Measurements from ENCODE around the gene METTL14.
A peak's percentile ranks its signal among the peaks of the same experiment; 100 is the strongest.

Gene METTL14

DNA sequence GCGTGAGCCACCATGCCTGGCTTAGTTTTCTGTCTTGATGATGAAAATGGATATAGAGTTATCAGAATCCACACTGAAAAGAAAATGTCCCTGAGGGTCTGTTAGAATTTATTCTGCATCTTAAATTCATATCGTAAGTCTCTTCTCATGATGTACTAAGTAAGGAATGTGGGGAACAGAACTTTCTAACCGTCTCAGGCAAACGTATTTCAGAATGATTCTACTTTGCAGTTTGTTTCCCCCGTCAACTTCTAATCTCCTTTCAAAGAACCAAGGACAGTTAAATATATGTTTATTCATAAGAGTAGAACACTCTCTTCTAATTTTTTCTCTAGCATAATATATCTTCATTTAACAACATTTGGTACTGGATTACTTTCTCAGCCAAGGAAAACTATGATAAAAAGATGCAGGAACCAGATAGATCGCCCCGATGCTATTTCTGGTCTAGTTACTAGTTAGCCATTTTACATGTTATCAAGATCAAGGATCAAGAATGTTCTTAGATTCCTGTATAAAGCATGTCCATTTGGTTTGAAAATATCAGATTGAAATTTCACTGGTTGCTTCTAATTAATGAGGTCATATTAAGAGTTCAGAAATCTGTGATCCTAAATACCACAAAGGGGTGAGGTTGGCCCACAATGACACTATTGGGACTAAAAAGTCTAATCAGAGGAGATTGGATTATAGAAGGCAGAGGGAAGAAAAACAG, 49.5 kb downstream of the METTL14 start:
- DNase-seq, result no peak

DNA sequence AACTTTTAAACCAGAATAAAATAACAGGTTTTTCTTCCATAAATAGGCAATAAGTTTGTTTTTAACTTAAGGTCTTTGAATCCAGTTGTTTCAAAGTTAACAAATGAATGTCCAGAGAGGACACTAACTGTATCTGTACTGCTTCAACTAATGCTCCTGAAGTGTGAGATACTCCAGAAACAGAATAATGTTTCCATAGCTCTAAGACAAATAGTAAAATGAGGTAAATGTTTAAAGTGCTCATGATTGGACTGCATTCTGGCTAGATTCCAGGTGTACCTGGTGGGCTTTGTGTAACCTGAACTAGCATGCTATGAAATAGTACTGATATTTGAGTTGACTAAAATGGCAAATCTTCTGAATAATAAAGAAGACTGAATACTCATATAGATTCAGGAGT, 51.7 kb downstream of the METTL14 start:
- no peak for DNase-seq

DNA sequence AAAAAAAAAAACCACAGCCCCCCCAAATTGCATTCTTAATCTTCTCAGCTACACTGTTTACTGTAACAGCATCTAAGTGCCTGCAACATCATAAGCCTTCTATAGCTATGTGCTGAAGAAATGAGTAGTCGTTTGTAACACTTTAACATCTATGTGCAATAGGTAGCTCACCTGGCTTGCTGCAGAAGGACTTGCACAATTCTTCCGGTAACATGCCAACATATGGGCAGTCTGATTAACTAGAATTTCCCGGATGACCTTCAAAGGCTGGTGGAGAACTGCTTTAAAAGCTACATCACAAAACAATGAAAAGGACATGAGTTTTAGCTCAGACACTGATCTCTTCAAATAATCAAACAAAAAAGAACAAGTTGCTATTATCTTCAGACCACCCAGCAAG, 52.9 kb downstream of the METTL14 start:
- no peak for DNase-seq

DNA sequence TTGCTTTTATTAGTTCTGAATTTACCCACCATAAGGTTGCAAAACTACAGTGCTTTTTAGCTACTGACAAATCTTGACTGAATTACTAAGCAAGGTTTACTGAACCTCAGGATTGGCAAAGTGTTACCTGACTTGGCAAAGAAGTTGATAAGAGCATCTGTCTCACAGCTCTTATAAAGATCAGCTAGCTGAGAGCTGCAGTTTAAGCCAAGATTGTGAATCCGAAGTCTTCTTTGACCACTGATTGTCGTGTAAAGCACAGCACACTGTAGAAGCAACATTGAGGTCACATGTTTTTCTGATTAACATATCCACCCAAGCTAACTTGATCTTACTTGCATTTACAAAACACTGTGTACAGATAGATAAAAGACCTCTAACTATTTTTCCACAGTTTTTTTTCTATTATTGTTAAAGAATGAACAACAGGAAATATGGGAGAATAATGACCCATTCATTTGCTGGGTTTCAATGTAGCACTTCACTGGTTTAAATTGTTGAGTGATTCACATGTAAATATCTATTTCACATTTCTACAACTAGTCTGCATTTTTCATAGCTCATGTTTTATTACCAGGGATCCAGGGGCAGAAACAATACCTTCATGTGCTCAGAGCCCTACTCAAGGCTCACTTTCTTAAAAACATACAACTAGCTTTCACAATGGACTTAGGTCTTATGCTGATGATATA, 54.0 kb downstream of the METTL14 start:
- DNase-seq, result no peak

DNA sequence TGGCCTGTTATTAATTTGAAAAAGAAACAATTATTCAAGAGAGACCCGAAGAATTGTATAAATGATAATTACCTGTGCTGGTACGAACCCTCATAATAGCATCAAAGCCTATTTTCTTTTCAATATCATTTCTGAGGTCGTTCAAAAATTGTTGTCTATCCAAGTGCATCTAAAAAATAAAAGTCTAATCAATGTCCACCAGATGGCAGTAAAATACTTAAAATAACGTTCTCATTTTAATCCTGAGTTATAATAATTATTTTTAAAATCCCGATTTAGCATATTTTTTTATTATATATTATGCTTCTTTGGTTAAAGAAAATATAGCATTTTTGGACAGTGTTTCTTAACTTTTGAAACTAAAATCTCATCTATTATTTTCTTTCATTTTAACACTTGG, 55.7 kb downstream of the METTL14 start:
- DNase-seq, result peak; percentile 24

DNA sequence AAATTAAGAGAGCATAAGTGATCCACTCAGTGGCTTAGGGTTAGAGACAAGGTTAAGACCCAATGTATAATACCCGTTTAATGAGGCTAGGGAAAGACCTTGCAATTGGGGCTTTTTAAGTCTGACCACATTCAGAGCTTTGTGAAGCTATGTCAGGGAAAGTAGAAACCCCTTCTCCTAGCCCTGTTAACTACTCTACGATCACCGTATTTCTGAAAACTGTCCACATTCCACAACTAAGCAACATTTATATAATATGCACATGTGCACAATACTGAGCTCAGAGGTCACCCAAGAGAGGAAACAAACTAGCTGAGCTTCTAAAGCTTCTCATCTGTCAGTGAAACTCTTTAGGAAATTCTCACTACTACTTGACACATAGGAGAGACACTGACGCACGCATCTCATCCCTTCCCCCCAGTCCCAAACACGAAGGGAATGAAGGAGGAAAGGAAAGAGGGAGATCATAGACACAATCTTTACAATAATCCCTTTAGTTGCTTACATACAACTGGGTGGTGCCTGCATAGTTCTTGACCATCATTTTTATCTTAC, 56.2 kb downstream of the METTL14 start:
- DNase-seq, result peak; percentile 12

DNA sequence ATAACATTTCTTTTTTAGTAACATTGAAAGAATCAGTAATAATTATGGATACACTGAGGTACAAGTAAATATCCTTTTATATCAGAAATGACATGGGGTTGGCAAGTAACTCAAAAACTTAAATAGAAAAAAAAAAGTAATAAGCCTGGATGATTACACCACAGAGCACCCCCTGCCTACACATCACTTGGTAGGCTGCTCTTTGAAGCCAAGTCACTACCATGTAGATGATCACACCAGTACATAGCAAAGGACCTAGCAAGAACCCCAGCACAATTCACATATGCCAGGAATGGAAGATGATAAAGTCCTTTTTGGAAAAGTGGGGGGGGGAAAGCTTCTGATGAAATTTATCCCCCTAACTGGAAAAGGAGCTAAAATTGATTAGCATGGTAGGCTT, 56.9 kb downstream of the METTL14 start:
- no peak for DNase-seq

DNA sequence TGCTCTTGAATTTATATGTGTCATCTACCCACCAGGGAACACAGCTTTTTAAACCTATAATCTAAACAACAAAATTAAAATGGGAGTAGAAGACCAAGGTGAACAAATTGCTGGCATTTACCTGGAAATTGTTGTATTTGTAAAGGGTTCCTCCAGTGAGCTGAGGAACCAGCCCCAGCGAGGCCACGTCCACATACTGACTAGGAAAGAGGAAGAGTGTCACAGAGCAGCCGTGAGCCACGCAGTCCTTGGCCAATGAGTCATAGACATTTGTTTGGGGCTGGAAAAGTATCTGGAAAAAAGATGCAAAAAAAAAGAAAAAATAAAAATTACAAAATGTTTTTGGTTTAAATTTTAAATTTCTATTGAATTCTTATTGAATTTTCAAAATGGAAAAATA, 58.7 kb downstream of the METTL14 start:
- no peak for DNase-seq

DNA sequence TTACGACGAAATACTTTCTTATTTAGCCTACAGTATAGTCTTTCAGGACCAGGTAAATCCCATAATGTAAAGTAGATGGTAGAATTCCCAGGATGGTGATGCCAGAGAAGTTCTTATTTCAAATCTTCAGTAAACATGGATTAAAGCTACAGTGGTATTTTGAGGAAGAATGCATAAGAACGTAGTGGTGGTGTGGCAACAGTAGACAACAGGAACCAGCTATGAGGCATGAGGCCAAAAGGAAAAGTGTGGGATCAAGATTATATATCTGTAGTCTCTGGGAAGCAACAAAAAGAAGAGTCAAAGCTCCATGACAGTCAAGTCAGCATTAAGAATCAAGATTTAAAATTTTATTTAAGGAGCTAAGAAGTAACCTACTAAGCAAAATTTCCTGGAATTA, 60.2 kb downstream of the METTL14 start:
- DNase-seq, result no peak

DNA sequence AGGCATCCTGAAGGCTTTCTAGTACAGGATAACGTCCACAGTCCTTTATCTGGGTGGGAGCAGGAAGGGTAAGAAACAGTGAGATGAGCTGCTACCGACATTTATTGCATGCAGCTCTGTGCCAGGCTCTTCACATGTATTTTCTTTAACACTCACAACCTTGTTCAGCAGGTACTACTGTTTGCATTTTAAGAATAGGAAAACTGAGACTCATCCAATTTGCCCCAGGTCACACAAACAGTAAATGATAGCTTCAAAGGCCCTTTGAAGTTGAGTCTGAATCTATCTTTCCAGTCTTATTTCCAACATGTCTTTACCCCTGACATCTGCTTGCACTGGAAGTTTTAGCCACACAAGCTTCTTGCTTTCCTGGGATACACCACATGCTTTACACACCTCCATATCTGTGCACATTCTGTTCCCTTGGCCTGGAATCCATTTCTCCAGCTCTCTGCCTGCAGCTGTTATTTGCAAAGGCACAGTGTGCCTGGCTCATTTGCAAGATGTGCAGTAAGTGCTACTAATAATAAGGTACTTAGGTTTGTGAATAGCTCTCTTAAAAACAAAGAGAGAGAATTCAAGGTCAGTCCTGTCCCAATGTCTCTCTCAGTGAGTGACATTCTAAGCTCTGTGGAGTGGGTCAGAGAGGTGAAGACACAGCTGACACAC, 61.2 kb downstream of the METTL14 start:
- no peak for DNase-seq

DNA sequence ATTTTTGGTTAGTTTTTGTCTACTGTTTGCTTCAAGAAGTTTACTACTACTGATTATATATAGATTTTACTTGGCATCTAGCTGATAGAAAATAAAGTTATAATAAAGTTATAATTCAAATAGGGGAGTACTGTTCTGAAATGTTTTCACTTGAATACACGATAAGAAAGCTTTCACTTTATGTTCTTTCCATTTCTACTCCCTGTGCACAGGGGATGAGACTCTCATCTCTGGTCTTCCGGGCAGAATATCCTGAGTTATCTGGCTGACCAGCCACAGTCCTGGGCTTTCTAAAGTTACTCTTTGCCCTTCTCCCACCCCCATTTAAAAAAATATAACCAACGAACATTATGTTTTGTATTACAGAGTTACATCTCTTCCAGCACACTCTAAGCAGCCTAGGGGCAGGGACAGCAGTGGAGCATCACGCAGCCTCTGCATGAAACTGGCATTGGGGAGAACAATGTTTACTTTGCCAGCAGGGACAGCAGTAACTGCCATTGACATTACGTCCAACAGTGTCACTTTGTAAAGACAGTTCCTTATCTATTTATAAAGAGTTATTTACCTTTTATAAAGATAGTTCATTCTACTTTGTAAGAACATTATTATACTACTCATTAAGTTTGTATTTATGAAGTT, 64.3 kb downstream of the METTL14 start:
- DNase-seq, result no peak

DNA sequence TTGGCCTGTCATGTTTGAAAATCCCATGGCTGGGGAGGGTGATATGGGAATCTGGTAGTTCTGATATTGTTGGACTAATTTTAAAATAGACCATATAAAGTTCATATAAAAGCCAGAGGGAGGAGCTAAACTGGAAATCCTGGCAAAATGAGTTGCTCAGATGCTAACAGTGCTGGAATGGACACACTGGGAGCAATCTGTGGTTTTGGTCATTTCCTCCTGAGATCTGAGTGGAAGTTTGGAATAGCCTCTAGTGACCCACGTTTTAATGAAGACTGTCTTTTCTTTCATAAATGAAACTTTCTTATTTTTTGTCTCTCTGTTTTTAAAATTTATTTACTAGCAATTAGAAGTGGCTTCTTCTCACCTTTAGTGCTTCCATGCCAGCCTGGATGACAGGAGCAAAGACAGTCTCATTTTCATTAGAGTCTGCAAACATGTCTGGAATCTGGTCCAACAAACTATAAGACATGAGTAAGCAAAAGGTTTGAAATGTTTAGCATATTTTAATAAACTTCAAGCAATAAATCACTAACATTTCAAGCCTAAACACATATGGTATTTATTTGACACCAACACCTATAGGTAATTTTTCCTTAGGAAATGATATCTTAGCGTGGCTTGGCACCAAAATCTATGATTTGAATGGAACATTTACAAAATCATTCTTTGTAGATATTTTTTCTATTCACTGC, 66.6 kb downstream of the METTL14 start:
- peak; percentile 53 for DNase-seq

DNA sequence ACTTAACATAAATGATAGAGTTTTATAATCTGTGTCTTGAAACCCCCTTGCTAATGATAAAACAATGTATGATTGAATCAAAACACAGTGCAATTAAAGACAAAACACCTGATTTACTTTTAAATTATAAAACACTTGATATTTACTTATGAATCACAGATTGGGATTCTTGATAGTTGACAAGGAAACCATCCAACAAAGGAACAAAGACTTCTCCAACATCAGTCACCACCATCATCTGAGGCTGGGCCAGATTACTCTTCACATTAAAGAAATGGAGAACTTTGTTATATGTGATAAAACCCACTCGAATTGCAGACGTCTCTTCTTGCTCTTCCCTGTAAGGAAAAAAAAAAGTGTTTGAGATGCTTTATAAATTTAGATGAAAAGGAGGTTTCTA, 67.4 kb downstream of the METTL14 start:
- no peak for DNase-seq

DNA sequence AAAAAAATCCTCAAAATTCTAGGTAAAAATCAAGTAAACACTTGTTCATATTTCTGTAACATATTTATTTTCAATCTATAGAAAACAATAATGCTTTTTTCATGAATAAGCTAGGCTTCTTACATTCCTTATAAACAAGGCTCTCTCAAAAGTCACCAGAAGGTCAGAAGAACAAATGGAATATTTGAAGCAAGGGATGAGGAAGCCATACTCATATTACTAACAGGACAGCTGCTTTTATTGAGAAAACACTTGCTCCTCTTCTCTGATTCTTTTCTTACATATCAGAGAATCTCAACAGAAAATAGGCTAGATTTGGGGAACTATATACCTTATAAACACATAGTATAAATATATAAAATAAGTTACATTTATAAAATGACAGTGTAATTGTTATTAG, 67.9 kb downstream of the METTL14 start:
- DNase-seq, result no peak

DNA sequence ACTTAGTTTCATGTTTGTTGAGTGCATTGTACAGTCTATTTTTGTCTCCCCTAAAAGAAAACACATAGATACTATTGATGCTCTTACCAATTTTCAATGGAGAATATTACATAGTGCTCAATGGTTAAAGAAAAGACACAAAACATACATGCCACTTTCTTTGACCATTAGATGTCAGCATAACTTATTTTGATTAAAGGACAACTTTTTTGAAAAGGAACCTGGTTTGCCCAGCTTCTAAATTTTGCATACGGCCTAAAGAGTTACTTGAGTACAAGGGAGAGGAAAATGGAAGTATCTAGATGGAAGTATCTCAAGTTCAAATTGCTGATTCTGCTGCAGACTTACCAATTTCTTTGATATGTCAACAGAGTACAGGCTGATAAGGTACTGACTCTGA, 68.5 kb downstream of the METTL14 start:
- no peak for DNase-seq

DNA sequence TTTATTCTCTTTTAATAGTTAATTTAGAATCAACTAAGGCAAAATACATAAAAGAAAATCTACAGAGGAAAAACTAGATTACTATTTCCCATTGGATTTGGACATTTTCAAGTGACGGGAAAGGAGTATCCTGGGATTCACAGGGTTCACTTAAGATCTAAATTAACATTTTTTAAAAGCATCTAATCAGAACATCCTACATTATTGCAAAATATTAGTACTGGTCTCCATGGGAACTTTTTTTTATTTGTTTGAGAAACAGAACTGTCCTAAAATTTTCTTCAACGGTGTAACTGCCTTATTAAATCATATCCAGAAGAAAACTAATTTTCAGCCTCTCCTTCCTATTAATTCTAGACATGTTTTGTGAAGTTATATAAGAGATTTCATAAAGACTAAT, 69.7 kb downstream of the METTL14 start:
- DNase-seq, result no peak

DNA sequence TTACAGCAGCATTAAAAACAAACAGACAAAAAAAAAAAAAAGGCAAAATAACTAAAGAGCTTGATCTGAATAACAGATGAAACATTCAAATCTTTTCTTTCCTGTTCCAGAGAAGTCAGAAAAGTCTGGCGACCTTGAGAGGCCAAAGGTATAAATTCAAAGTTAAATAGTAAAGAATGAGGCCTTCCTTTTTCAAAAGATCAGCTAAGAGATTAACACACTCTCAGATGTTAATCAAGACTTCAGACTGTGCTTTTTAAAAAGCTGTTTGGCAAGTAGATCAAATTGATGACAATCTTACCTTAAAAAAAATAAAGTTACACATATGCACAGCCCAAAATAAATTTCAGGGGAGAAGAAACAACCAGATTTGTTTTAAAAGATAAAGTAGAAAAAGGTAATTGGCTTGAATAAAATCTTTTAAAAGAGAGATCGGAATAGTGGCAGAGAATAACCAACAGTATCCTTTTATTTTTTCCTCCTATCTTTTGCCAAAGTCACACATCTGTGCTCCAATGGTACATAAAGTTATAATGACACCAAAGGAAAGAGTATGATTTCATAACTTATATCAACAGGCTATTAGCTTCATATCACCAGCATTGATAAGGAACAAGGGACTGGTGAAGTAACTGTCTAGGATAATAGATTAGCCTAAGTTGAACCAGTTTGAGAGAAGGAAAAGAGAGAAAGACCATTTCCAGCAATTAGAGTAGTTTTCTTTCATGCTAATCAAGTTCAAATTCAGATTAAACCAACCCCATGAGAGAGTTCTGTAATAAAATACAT, 70.4 kb downstream of the METTL14 start:
- DNase-seq, result no peak

DNA sequence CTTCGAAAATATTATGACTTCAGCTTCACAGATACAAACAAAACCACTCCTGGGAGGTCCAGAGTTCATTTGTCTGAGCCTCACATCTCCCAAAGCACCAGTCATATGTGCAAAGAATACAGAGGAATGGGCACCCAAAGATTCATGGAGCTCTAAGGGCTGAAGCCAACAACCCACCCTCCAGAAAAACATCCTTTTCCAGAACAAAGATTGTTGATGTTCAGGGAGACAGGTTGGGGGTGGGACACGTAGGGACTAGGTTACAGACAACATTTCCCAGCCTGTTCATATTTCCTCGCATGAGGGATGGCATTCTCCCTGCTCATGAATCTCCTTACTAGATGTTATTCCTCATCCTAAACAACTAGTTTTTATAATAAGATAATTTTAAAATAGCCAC, 71.2 kb downstream of the METTL14 start:
- DNase-seq, result no peak

DNA sequence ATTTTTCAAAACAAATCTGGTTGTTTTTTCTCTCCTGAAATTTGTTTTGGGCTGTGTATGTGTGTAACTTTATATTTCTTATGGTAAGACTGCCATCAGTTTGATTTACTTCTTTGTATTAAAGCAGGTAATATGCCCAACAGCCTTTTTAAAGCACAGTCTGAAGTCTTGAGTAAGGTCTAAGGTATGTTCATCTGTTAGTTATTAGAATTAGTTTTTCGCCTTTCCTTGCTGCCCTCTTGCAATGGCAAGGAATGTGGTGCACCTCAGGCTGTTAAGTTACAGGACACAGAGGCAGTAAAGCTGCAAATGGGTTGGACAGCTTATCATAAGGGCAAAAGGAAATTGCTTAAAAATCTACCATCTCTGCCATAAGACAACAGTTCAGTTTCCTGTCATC, 71.8 kb downstream of the METTL14 start:
- DNase-seq, result no peak

DNA sequence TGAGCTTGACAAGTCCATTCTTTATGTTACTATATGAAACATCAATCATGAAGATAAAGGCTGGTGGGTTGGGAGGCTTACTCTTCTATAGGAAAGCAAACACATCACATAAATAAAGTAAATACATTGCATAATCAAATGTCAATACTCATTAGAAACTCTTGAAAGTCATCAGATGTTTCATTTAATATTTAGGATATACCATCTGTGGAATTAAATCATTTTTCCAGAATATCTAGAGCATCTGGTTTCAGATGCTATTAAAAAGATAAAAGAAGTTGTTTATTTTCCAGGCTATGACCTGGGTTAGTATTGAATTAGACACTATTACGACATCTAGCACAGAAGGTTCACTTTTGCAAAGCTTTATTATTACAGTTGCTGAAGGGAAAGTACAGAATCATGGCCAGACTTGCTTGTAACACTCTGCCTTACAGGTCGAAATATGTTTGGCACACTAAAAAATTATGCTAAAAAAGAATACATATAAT, 72.6 kb downstream of the METTL14 start:
- DNase-seq, result no peak

DNA sequence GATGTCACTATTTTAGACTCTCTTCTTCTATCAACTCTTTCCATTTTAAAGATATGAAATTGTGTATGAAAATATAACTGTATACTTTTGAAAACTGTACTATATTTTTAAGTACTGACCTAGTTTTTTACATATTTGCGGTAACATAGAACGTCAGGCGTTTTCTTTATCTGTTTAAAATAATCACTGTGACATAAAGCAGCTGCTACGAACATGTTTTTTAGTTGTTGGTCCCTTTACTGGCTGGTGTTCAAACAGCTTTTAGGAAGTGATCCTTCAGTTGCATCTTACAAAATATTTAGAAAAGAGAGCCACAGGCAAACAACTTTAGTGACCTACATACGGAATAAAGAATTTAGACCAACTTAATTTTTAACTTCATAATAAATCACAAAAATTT, 73.1 kb downstream of the METTL14 start:
- DNase-seq, result peak; percentile 28

DNA sequence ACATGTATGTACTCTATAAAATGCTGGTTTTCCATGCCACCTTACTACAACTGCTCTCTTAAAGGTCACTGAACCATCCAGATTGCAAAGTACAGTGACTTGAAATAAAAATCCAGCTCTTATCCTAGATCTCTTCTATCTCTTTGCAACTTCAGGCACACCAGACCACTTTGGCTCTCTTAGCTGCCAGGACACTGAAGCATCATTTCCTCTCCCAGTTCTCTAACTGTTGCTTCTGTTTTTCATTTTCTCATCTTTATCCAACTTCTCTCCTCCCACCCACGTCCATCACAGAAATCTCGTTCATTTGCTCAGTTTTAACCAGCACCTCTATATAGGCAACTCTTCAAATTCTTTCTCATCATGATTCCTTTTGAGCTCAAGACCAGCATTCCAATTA, 74.3 kb downstream of the METTL14 start:
- DNase-seq, result no peak

Measured in fibroblast of skin of scalp (primary cell).